Posterior cingulate gyrus (tissue), 11 donors: ENCODE data around the gene CNKSR3.

Experiments used
- DNase-seq, 10 donors: peaks; one replicate each; pipeline versions ENCODE4 v3.0.0 to v3.0.0-alpha.2; 2020 to 2021; ENCODE audit warnings: mixed read lengths in 3 of 10
- intact Hi-C: fragments of 100-400 bp; cut with DNase I; formaldehyde crosslinking; loops from one replicate; pipeline ENCODE4 v1.15.1; 2023

Gene CNKSR3

GRCh38 chr6:154361476-154361875 is 149.0 kb downstream of the CNKSR3 start:
- intact Hi-C loops = no loop called here

DNA sequence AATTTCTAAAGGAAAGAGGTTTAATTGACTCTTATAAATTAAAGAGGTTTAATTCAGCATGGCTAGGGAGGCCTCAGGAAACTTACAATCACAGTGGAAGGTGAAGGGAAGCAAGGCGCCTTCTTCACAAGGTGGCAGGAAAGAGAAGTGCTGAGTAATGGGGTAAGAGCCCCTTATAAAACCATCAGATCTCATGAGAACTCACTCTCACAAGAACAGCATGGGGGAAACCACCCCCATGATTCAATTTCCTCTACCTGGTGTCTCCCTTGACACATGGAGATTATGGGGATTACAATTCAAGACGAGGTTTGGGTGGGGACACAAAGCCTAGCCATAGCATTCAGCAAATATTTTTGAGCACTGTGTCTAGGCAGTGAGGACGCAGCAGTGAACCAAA is 150.0 kb downstream of the CNKSR3 start:
- DNase-seq = no peak
- intact Hi-C loops = no loop called here

More at GRCh38 chr6:154361476-154361875, 149.0 kb downstream of the CNKSR3 start:
- no peak for DNase-seq

- DNase-seq = no peak
- intact Hi-C loops = no loop called here
Observed at GRCh38 chr6:154359679-154360078, 150.8 kb downstream of the CNKSR3 start.

DNA sequence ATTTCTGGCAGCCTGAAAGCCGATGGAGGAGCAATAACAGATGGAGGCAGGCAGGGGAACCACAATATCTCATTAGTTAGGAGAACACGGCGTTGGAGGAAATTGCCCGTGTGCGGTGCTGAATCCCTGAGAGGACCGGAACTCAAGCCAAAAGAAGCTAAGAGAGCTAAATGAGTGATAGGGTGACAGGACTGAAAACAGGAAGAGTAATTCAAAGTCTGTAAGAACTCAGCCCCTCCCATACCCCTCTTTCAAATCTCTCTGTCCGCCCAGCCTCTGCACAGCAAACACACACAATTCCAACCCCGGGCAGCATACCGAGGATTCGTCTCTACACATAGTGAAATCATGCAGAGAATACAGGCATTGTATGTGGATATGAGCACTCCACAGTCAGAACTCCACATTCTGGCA is 151.3 kb downstream of the CNKSR3 start:
- intact Hi-C loops = no loop called here
- DNase-seq = peak in 5 of 10 donors; percentile 19 to 84 (median 26)

- DNase-seq = no peak
Observed at GRCh38 chr6:154358019-154358545, 152.4 kb downstream of the CNKSR3 start.

DNA sequence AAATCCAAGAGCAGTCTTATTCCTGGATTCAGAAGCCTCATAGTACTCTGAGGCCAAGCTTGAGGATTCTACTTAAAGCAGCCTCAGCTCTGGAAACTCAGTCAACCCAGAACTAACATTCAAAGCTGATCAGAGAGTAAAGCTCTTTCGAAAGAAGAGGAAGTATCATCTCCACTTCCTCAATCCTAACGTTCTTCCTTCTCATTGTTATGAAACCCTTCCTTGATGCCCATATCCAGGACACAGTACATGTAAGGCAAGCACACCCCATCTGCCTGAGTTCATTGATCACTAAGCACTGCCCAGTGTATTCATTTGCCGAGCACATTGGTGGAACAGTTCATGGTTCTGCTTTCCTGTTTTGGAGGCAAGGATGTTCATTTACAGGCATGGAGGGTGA is 153.8 kb downstream of the CNKSR3 start, which contains the start of gene IPCEF1:
TSS of gene IPCEF1 (minus strand) at position 114 of the 400 bp plus-strand sequence. CDS start 90,856 bp downstream, outside the sequence.
- intact Hi-C loops = no loop called here

More at GRCh38 chr6:154358019-154358545, 152.4 kb downstream of the CNKSR3 start:
- intact Hi-C loops = no loop called here

DNA sequence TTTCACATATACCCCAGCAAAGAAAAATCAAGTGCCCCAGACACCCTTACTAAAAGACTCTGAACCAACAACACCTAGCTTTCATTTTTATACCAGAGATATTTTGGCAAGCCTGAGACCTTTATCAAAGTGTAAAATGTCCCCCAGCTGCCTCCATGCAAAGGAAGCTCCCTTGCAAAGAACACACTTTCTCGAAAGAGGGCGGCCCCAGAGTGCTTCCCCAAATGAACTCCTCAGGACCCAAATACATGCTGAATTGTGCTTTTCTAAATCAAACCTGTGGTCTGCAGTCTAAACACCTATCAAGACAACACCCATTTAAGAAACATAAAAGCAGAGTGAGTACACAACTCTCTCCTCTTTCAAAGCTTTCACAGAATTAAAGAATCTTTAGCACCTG is 154.4 kb downstream of the CNKSR3 start:
- intact Hi-C loops = no loop called here
- DNase-seq = no peak

More for the DNA sequence above, 153.8 kb downstream of the CNKSR3 start, which contains the start of gene IPCEF1:
- DNase-seq = no peak

DNA sequence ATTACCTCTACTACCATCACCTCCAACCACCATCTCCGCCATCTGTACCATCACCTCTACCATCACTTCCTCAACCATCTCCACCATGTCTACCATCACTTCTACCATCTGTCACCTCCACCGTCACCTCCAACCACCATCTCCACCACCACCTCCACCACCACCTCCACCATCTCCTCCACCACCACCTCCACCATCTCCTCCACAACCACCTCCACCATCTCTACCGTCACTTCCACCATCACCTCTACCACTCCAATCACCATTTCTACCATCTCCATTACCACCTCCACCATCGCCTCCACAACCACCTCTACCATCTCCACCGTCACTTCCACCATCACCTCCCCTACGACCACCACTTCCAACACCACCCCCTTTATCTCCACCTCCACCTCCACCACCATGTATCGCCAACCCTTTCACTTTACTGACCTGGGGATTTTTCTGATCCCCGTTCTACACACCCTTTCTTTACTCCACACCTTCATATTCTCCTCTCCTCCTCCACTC is 156.2 kb downstream of the CNKSR3 start:
- no peak for DNase-seq
- intact Hi-C loops = no loop called here

GRCh38 chr6:154353626-154354025 is 156.9 kb downstream of the CNKSR3 start:
- intact Hi-C loops = no loop called here
- DNase-seq = no peak

DNA sequence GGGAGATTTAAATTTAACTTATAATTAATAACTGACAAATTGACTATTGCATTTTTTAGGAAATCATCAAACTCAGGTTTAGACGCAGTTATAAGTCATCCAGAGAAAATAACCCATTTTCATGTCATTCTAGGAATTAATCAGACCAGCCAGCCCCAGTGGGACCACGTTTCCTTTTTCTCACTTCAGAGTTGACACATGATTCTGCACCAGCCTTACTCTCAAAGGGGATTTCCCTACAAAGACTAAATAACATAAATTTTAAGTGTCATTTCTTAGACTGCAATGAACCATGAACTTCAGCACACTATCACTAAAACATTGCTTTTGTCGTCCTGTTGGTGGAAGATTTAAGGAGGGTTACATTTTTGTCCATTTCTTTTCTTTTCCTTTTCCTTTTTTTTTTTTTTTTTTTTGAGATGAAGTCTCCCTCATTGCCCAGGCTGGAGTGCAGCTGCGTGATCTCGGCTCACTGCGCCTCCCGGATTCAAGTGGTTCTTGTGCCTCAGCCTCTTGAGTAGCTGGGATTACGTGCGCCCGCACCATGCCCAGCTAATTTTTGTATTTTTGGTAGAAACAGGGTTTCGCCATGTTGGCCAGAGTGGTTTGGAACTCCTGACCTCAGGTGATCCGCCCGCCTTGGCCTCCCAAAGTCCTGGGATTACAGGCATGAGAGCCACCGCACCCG is 157.4 kb downstream of the CNKSR3 start:
- no peak for DNase-seq
- intact Hi-C loops = no loop called here

DNA sequence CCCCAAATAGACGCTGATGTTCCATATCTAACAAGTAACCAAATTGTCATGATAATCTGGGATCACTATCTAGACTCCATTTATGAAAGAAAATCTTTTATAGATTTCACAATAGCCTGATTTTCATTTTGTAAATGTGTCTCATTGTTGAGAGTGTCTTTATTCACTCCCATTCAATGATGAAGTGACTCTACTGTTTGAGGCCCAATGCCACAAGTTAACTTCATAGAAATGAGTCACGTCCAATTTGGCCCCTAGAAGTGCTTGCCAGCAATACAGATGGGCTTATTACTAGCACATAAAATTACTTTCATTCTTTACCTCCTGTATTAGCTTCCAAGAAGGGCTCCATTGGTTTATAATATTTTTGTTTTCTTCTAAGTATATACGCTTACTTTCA is 160.2 kb downstream of the CNKSR3 start:
- intact Hi-C loops = no loop called here
- DNase-seq = no peak

GRCh38 chr6:154347981-154348380 is 162.5 kb downstream of the CNKSR3 start:
- no peak for DNase-seq
- intact Hi-C loops = no loop called here

DNA sequence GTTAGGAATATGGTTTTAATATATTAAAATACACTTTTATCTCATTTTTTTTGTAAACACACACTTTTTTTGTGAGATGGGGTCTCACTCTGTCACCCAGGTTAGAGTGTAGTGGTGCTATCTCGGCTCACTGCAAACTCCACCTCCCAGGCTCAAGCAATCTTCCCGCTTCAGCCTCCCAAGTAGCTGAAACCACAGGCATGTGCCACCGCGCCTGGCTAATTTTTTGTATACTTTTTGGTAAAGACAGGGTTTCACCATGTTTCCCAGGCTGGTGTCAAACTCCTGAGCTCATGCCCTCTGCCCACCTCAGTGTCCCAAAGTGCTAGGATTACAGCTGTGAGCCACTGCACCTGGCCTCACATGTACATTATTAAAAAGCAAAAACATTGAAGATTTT is 164.7 kb downstream of the CNKSR3 start:
- intact Hi-C loops = no loop called here

DNA sequence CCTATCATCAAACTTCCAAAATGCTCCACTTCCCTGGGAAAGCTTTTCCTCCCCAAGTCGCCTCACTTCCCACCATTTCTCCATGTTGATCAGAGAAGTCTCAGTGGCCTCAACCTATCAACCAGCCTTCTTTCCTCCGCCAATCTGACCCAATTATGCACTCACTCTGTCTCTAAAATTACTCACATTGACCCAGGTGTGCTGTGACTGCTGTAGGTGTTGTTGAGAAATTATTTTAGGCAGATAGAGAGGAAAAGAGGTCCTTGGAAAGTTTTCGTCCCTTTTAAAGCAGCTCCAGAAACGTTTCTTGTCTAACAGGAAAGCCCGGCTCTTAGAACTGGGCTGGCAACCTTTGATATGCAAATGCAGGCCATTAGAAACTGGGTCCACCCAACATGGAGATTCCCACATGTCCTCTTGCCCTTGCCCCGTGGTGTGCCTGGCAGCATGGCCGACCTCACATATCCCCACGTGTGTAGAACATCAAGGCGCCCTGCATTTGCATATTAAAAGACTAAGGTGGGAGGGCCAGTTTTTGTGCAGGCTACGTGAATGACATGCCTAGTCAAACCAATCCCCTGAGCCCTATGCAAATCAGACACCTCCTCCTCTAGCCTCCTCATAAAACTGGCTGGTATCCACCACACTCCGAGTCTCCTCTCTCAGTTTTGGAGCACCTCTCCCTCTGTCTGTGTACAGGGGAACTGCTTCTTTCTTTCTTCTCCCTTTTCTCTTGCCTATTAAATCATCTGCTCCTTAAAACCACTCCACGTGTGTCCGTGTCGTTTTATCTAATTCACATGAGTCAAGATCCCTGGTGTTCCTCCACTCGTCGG is 166.8 kb downstream of the CNKSR3 start:
- intact Hi-C loops = no loop called here
- DNase-seq = peak in 2 of 10 donors; percentile 12 to 71

More for the DNA sequence above, 164.7 kb downstream of the CNKSR3 start:
- DNase-seq = no peak

GRCh38 chr6:154341871-154342270 is 168.6 kb downstream of the CNKSR3 start:
- intact Hi-C loops = no loop called here
- DNase-seq = no peak

- intact Hi-C loops = no loop called here
- DNase-seq = no peak
Observed at GRCh38 chr6:154341336-154341735, 169.1 kb downstream of the CNKSR3 start.
